Nephron (organoid): ENCODE results near the gene XIRP2.
"Not testable (repeated sequence)": the region's sequence is repeated elsewhere in the genome, so short reads cannot be mapped to it uniquely, and the experiment has no call there.

Experiments
- H3K27ac Mint-ChIP-seq, 3 experiments: 2 replicates each; pipeline ENCODE4 v1.8.0; 2020; ENCODE audit warnings: mixed read lengths in 3 of 3, mild to moderate bottlenecking in 2 of 3, moderate library complexity in 1 of 3
- H3K27me3 Mint-ChIP-seq: 2 replicates; pipeline ENCODE4 v1.8.0; 2021; ENCODE audit warnings: low read depth, mild to moderate bottlenecking, moderate library complexity, mixed read lengths
- H3K36me3 Mint-ChIP-seq: 2 replicates; pipeline ENCODE4 v1.8.0; 2020; ENCODE audit warnings: low read depth, mixed read lengths
- H3K4me1 Mint-ChIP-seq: 2 replicates; pipeline ENCODE4 v1.8.0; 2020; ENCODE audit warnings: mixed read lengths
- H3K4me3 Mint-ChIP-seq, 3 experiments: 2 replicates each; pipeline ENCODE4 v1.8.0; 2020; ENCODE audit warnings: mild to moderate bottlenecking in 3 of 3, mixed read lengths in 3 of 3, moderate library complexity in 2 of 3
- H3K9me3 Mint-ChIP-seq: 2 replicates; pipeline ENCODE4 v1.8.0; 2020; ENCODE audit warnings: mixed read lengths
- CTCF ChIP-seq, 3 experiments: fragments of 200-600 bp; sonication (generic); IDR thresholded peaks; one replicate each; pipeline ENCODE4 v1.5.0; 2021; ENCODE audit warnings: antibody characterized with exemption in 3 of 3; ENCODE audit not compliant: unreplicated experiment in 3 of 3

Gene XIRP2

GRCh38 chr2:167264380-167264779 is 376.1 kb downstream of the XIRP2 start:
- H3K4me3 Mint-ChIP-seq: no peak overlapping the region
- H3K27me3 Mint-ChIP-seq: no peaks in the 10 kb centered on the region
- no peak overlapping the region for H3K27ac Mint-ChIP-seq
- peaks cover 19% of the 10 kb centered on the region for H3K9me3 Mint-ChIP-seq
- H3K36me3 Mint-ChIP-seq: no peaks in the 10 kb centered on the region
- peak in 2 of 3 experiments; percentile 26 to 32 for TF ChIP-seq CTCF (IDR thresholded peaks at IDR 0.05; ENCODE audit: unreplicated experiment in 3 of 3)
- no peaks in the 10 kb centered on the region for H3K4me1 Mint-ChIP-seq

- Mint-ChIP-seq H3K9me3 (peaks cover 23% of the 10 kb centered on the region), H3K4me1 (no peaks in the 10 kb centered on the region), H3K36me3 (no peaks in the 10 kb centered on the region), H3K4me3 (no peak overlapping the region), H3K27me3 (no peaks in the 10 kb centered on the region), H3K27ac (no peak overlapping the region)
- no peak for TF ChIP-seq CTCF (IDR thresholded peaks at IDR 0.05; ENCODE audit: unreplicated experiment in 3 of 3)
Measured at GRCh38 chr2:167265004-167265403, 376.7 kb downstream of the XIRP2 start.

- no peak overlapping the region for H3K27ac Mint-ChIP-seq
- no peaks in the 10 kb centered on the region for H3K36me3 Mint-ChIP-seq
- no peak overlapping the region for H3K4me3 Mint-ChIP-seq
- peaks cover 23% of the 10 kb centered on the region for H3K9me3 Mint-ChIP-seq
- H3K27me3 Mint-ChIP-seq: no peaks in the 10 kb centered on the region
- no peaks in the 10 kb centered on the region for H3K4me1 Mint-ChIP-seq
- no peak for TF ChIP-seq CTCF (IDR thresholded peaks at IDR 0.05; ENCODE audit: unreplicated experiment in 3 of 3)
Measured at GRCh38 chr2:167265722-167266121, 377.4 kb downstream of the XIRP2 start.

GRCh38 chr2:167268245-167268644 is 380.0 kb downstream of the XIRP2 start:
- not testable (repeated sequence) for H3K36me3 Mint-ChIP-seq, H3K27me3 Mint-ChIP-seq, H3K4me1 Mint-ChIP-seq, H3K27ac Mint-ChIP-seq, H3K4me3 Mint-ChIP-seq
- H3K9me3 Mint-ChIP-seq: peaks cover 23% of the 10 kb centered on the region

GRCh38 chr2:167271932-167272331 is 383.7 kb downstream of the XIRP2 start:
- H3K4me3 Mint-ChIP-seq: no peak overlapping the region
- H3K4me1 Mint-ChIP-seq: no peaks in the 10 kb centered on the region
- no peak for TF ChIP-seq CTCF (IDR thresholded peaks at IDR 0.05; ENCODE audit: unreplicated experiment in 3 of 3)
- no peaks in the 10 kb centered on the region for H3K27me3 Mint-ChIP-seq
- H3K9me3 Mint-ChIP-seq: peaks cover 23% of the 10 kb centered on the region
- no peaks in the 10 kb centered on the region for H3K36me3 Mint-ChIP-seq
- no peak overlapping the region for H3K27ac Mint-ChIP-seq

GRCh38 chr2:167275046-167275445 is 386.8 kb downstream of the XIRP2 start:
- Mint-ChIP-seq H3K36me3 (no peaks in the 10 kb centered on the region), H3K4me1 (no peaks in the 10 kb centered on the region), H3K4me3 (no peak overlapping the region), H3K9me3 (no peaks in the 10 kb centered on the region), H3K27ac (no peak overlapping the region), H3K27me3 (no peaks in the 10 kb centered on the region)
- TF ChIP-seq CTCF (IDR thresholded peaks at IDR 0.05; ENCODE audit: unreplicated experiment in 3 of 3): no peak
